T-helper 2 cell (primary cell): Measurements from ENCODE around the gene OCA2.

Source experiments
- DNase-seq, 5 experiments: peaks; one replicate each; pipeline versions ENCODE4 v3.0.0 to v3.0.0-alpha.2; 2012 to 2022

The OCA2 gene

GRCh38 chr15:28103831-28104230 lies 4.7 kb upstream of the OCA2 start:
- DNase-seq, result no peak

GRCh38 chr15:28101983-28102441 lies 2.9 kb upstream of the OCA2 start:
- no peak for DNase-seq

- no peak for DNase-seq
Measured at GRCh38 chr15:28101201-28101600, 2.1 kb upstream of the OCA2 start.

- no peak for DNase-seq
Measured at GRCh38 chr15:28100516-28101195, 1.5 kb upstream of the OCA2 start.

- no peak for DNase-seq
Measured at GRCh38 chr15:28099555-28100140, 533 bp upstream of the OCA2 start.

GRCh38 chr15:28098360-28098765 lies 752 bp downstream of the OCA2 start:
- DNase-seq, result peak in 1 of 5 experiments; percentile 51

GRCh38 chr15:28097656-28098359 lies 1.3 kb downstream of the OCA2 start:
- no peak for DNase-seq

- no peak for DNase-seq
Measured at GRCh38 chr15:28096670-28097431, 2.3 kb downstream of the OCA2 start.

- no peak for DNase-seq
Measured at GRCh38 chr15:28096411-28096669, 2.8 kb downstream of the OCA2 start.

GRCh38 chr15:28094732-28095521 lies 4.2 kb downstream of the OCA2 start:
- DNase-seq, result peak in 2 of 5 experiments; percentile 30 to 34

- DNase-seq, result no peak
Measured at GRCh38 chr15:28093752-28094535, 5.2 kb downstream of the OCA2 start.

GRCh38 chr15:28091313-28091712 lies 7.8 kb downstream of the OCA2 start:
- no peak for DNase-seq

GRCh38 chr15:28086175-28086703 lies 12.9 kb downstream of the OCA2 start:
- DNase-seq, result peak in 3 of 5 experiments; percentile 45 to 64 (median 50)

- no peak for DNase-seq
Measured at GRCh38 chr15:28085489-28086174, 13.5 kb downstream of the OCA2 start.

GRCh38 chr15:28084547-28084946 lies 14.6 kb downstream of the OCA2 start:
- DNase-seq, result no peak

GRCh38 chr15:28082891-28083684 lies 16.0 kb downstream of the OCA2 start:
- DNase-seq, result no peak

GRCh38 chr15:28081594-28081993 lies 17.5 kb downstream of the OCA2 start:
- no peak for DNase-seq

- no peak for DNase-seq
Measured at GRCh38 chr15:28080386-28080785, 18.7 kb downstream of the OCA2 start.

GRCh38 chr15:28079313-28079969 lies 19.7 kb downstream of the OCA2 start:
- no peak for DNase-seq
